ACC112 (cell line): ENCODE measurements around the gene NDRG4.

Experiments used
- H2AFZ ChIP-seq: fragments of 200-600 bp; sonication (generic); one replicate; pipeline ENCODE4 v1.6.0; 2017; ENCODE audit warnings: antibody characterized with exemption, low read length; ENCODE audit not compliant: unreplicated experiment
- H3K27ac ChIP-seq: fragments of 200-600 bp; sonication (generic); 2 replicates; pipeline ENCODE4 v1.5.1; 2014; ENCODE audit warnings: low read depth, mild to moderate bottlenecking, antibody characterized with exemption, low read length, moderate library complexity
- H3K27me3 ChIP-seq: fragments of 200-600 bp; sonication (generic); 2 replicates; pipeline ENCODE4 v1.6.1; 2014; ENCODE audit warnings: mild to moderate bottlenecking, antibody characterized with exemption, low read length, moderate library complexity, mixed read lengths; ENCODE audit not compliant: insufficient read depth
- H3K36me3 ChIP-seq: fragments of 200-600 bp; sonication (generic); 2 replicates; pipeline ENCODE4 v1.6.1; 2016; ENCODE audit warnings: mild to moderate bottlenecking, antibody characterized with exemption, low read length, moderate library complexity, mixed read lengths; ENCODE audit not compliant: insufficient read depth
- H3K4me1 ChIP-seq: fragments of 200-600 bp; sonication (generic); one replicate; pipeline ENCODE4 v1.6.1; 2016; ENCODE audit warnings: low read length, mixed read lengths; ENCODE audit not compliant: insufficient read depth, unreplicated experiment, control insufficient read depth
- H3K4me3 ChIP-seq: fragments of 200-600 bp; sonication (generic); 2 replicates; pipeline ENCODE4 v1.5.1; 2014; ENCODE audit warnings: mild to moderate bottlenecking, low read depth, low read length
- H3K79me2 ChIP-seq: fragments of 200-600 bp; sonication (generic); one replicate; pipeline ENCODE4 v1.6.0; 2016; ENCODE audit warnings: low read length; ENCODE audit not compliant: control insufficient read depth, unreplicated experiment, insufficient read depth

NDRG4 gene

DNA sequence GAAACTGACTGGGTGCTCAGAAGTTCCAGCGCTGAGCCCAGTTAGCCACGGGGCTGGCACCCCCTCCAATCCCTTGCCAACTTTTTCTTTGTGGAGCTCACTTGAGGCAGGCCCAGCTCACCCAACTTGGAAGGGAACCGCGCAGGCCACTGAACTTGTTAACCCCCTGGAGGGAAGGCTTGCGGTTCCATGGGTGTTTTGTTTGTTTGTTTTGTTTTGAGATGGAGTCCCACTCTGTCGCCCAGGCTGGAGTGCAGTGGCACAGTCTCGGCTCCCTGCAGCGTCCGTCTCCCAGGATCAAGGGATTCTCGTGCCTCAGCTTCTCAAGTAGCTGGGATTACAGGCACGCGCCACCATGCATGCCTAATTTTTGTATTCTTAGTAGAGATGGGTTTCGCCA lies 34.1 kb upstream of the NDRG4 start:
- Histone ChIP-seq H3K27me3 (peaks cover 61% of the 10 kb centered on the region), H3K4me3 (no peak overlapping the region), H3K27ac (no peak overlapping the region), H3K36me3 (no peaks in the 10 kb centered on the region), H2AFZ (no peak overlapping the region), H3K4me1 (peaks cover 7% of the 10 kb centered on the region), H3K79me2 (no peaks in the 10 kb centered on the region)

DNA sequence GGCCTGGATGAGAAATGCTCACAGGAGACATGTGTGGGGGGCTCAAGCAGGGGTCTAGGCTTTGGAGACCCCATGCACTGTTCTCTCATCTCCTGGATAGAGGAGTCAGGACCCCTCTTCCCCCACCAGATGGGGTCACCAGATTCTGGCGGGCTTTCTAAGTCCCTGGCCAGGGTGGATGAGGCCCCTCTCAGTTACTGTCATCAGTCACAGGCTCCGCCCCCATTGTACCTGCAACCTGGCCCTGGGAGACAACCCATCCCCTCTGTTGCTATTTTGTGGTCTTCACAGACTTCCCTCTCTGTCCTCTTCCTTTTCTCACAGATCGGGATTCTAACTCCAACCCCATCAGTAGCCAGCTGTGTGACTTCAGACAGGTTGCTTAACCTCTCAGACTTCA lies 33.5 kb upstream of the NDRG4 start:
- H2AFZ ChIP-seq: no peak overlapping the region
- H3K4me3 ChIP-seq: no peak overlapping the region
- H3K79me2 ChIP-seq: no peaks in the 10 kb centered on the region
- H3K36me3 ChIP-seq: no peaks in the 10 kb centered on the region
- H3K27me3 ChIP-seq: peaks cover 61% of the 10 kb centered on the region
- H3K4me1 ChIP-seq: peaks cover 3% of the 10 kb centered on the region
- no peak overlapping the region for H3K27ac ChIP-seq

GRCh38 chr16:58467905-58468304 lies 32.0 kb upstream of the NDRG4 start:
- no peak overlapping the region for H3K4me3 ChIP-seq
- no peak overlapping the region for H3K27ac ChIP-seq
- H2AFZ ChIP-seq: no peak overlapping the region
- no peaks in the 10 kb centered on the region for H3K36me3 ChIP-seq
- H3K27me3 ChIP-seq: peaks cover 51% of the 10 kb centered on the region
- H3K4me1 ChIP-seq: peaks cover 3% of the 10 kb centered on the region
- no peaks in the 10 kb centered on the region for H3K79me2 ChIP-seq

DNA sequence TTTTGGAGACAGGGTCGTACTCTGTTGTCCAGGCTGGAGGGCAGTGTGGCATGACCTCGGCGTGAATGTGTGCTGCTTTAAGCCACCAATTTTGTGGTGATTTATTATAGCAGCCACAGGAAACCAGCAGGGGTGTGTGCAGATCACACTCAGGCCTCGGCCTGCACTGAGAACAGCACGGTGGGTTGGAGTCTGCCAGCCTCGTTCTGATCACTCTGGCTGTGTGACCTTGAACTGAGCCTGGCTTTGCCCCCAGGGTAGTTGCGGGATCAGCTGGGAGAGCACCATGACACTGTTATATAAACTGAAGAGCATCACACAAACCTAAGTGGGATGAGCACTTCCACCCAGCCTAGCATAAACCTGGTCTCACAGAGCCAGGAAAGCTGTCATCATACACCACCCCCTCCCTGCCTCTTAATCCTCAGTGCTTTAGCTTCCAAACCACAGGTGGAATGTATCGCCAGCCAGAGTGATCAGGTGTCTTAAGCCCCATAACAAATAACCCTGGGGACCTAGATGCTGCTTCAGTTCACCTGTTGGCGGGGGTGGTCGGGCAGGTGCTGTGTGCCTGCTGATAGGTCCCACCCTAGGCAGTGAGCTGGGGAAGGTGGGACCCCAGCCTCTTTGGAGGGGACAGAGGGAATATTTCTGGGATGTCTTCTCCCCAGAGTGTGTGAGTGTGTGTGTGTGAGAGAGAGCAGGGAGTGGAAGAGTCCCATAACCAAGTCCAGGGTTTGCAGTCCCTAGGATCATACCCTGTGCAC lies 28.6 kb upstream of the NDRG4 start:
- H2AFZ ChIP-seq: no peak overlapping the region
- peaks cover 19% of the 10 kb centered on the region for H3K27me3 ChIP-seq
- no peaks in the 10 kb centered on the region for H3K4me1 ChIP-seq

GRCh38 chr16:58472266-58472665 lies 27.7 kb upstream of the NDRG4 start:
- no peaks in the 10 kb centered on the region for H3K79me2 ChIP-seq
- H3K36me3 ChIP-seq: no peaks in the 10 kb centered on the region
- H3K4me1 ChIP-seq: no peaks in the 10 kb centered on the region
- no peak overlapping the region for H2AFZ ChIP-seq
- peaks cover 14% of the 10 kb centered on the region for H3K27me3 ChIP-seq
- H3K4me3 ChIP-seq: no peak overlapping the region
- no peak overlapping the region for H3K27ac ChIP-seq

More for the DNA sequence above, 28.6 kb upstream of the NDRG4 start:
- no peaks in the 10 kb centered on the region for H3K36me3 ChIP-seq
- H3K4me3 ChIP-seq: no peak overlapping the region
- H3K27ac ChIP-seq: no peak overlapping the region
- no peaks in the 10 kb centered on the region for H3K79me2 ChIP-seq

GRCh38 chr16:58472827-58473226 lies 27.1 kb upstream of the NDRG4 start:
- Histone ChIP-seq H3K4me1 (no peaks in the 10 kb centered on the region), H3K27ac (no peak overlapping the region), H2AFZ (no peak overlapping the region), H3K27me3 (peaks cover 10% of the 10 kb centered on the region), H3K36me3 (no peaks in the 10 kb centered on the region), H3K79me2 (no peaks in the 10 kb centered on the region), H3K4me3 (no peak overlapping the region)

DNA sequence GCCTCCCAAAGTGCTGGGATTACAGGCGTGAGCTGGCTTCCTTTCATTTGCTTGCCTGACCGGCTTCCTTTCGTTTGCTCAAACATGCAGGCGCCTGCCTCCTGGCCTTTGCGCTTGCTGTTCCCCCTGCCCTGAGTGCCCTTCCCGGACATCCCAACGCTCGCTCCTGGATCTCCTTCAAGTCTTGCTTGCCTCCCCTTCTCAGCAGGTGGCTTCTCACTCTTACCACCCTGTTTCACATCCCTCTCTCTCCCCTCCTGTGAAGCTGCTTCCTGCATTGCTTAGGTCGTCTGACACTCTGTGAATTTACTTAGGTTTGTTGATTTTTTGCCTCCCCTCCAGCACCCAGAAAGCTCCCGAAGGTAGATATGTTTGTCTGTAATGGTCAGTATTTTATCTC lies 25.6 kb upstream of the NDRG4 start:
- no peak overlapping the region for H3K27ac ChIP-seq
- no peaks in the 10 kb centered on the region for H3K36me3 ChIP-seq
- H3K79me2 ChIP-seq: no peaks in the 10 kb centered on the region
- H2AFZ ChIP-seq: no peak overlapping the region
- no peak overlapping the region for H3K4me3 ChIP-seq
- H3K27me3 ChIP-seq: peaks cover 11% of the 10 kb centered on the region
- H3K4me1 ChIP-seq: no peaks in the 10 kb centered on the region

DNA sequence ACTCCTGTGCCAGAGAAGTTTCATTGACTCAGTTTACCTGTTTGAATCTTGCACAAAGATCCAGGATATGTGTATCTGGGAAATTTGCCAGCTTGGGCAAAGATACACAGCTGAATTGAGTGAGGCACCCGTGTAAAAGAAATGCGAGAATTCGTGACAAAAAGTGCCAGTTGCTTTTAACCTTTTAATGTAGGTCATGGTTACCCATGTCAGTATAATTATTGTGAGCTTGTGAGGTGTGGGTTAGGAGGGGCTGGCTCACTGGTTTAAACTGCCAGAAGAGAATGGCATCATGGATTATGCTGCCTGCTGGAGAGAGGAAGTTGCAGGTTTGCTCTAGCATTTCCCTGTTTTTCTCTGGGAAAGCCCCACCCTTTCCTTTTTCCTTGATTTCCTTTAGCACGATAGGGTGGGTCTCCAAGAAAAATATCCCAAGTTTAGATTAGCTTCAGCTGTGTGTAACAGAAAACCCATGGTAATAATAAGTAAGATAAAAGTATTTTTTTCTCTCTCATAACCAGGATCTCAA lies 24.8 kb upstream of the NDRG4 start:
- H3K79me2 ChIP-seq: no peaks in the 10 kb centered on the region
- peaks cover 6% of the 10 kb centered on the region for H3K27me3 ChIP-seq

DNA sequence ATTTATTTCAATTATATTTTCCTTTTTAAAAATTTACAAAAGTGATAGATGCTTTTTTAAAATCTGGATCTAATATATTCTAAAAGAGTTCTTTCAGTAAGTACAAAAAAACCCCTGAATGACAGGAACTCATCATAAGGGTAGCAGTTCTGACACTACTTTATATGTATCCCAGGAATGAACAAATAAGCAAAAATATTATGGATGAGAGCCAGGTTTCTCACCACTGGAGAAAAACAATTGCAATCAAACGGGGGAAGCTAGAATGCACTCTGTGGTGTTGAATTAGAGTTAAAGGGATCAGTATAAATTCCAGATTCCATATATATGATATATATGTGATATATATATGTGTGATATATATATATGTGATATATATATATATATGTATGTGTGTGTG lies 23.2 kb upstream of the NDRG4 start:
- no peaks in the 10 kb centered on the region for H3K4me1 ChIP-seq
- H3K79me2 ChIP-seq: no peaks in the 10 kb centered on the region

More for the DNA sequence above, 24.8 kb upstream of the NDRG4 start:
- H3K36me3 ChIP-seq: no peaks in the 10 kb centered on the region
- H3K27ac ChIP-seq: no peak overlapping the region
- H3K4me3 ChIP-seq: no peak overlapping the region
- no peak overlapping the region for H2AFZ ChIP-seq
- no peaks in the 10 kb centered on the region for H3K4me1 ChIP-seq

GRCh38 chr16:58478427-58478826 lies 21.5 kb upstream of the NDRG4 start:
- H3K36me3 ChIP-seq: no peaks in the 10 kb centered on the region
- no peak overlapping the region for H2AFZ ChIP-seq
- H3K79me2 ChIP-seq: no peaks in the 10 kb centered on the region
- H3K27me3 ChIP-seq: peaks cover 4% of the 10 kb centered on the region; the same call in 1 of the 2 replicates
- no peaks in the 10 kb centered on the region for H3K4me1 ChIP-seq
- no peak overlapping the region for H3K4me3 ChIP-seq
- H3K27ac ChIP-seq: no peak overlapping the region

More for the DNA sequence above, 23.2 kb upstream of the NDRG4 start:
- no peak overlapping the region for H3K4me3 ChIP-seq
- no peak overlapping the region for H2AFZ ChIP-seq
- H3K27ac ChIP-seq: no peak overlapping the region
- peaks cover 4% of the 10 kb centered on the region for H3K27me3 ChIP-seq
- no peaks in the 10 kb centered on the region for H3K36me3 ChIP-seq

- Histone ChIP-seq H3K79me2 (no peaks in the 10 kb centered on the region), H2AFZ (no peak overlapping the region), H3K27me3 (peaks cover 4% of the 10 kb centered on the region), H3K4me3 (no peak overlapping the region), H3K36me3 (no peaks in the 10 kb centered on the region), H3K27ac (no peak overlapping the region), H3K4me1 (no peaks in the 10 kb centered on the region)
Measured at GRCh38 chr16:58481226-58481869, 18.6 kb upstream of the NDRG4 start.
